ENCODE data around the gene NT5E.
A peak's percentile ranks its signal among the peaks of the same experiment; 100 is the strongest.
"Not testable (repeated sequence)": the region's sequence is repeated elsewhere in the genome, so short reads cannot be mapped to it uniquely, and the experiment has no call there.

Gene NT5E

GRCh38 chr6:85493389-85493788, 43.5 kb downstream of the NT5E start:
- DNase-seq (ENCODE audit: low read depth) = no peak

GRCh38 chr6:85494547-85495536, 45.0 kb downstream of the NT5E start:
- DNase-seq (ENCODE audit: low read depth) = no peak

GRCh38 chr6:85496009-85496579, 46.2 kb downstream of the NT5E start:
- no peak for DNase-seq (ENCODE audit: low read depth)

GRCh38 chr6:85496856-85497255, 47.0 kb downstream of the NT5E start:
- no peak for DNase-seq (ENCODE audit: low read depth)

- DNase-seq (ENCODE audit: low read depth) = peak; percentile 8
Measured at GRCh38 chr6:85498596-85499258, 48.8 kb downstream of the NT5E start.

GRCh38 chr6:85506441-85507093, 56.7 kb downstream of the NT5E start:
- no peak for DNase-seq (ENCODE audit: low read depth)

GRCh38 chr6:85516168-85516567, 66.3 kb downstream of the NT5E start:
- no peak for DNase-seq (ENCODE audit: low read depth)

GRCh38 chr6:85524281-85524680, 74.4 kb downstream of the NT5E start:
- not testable (repeated sequence) for DNase-seq (ENCODE audit: low read depth)

GRCh38 chr6:85537055-85537494, 87.2 kb downstream of the NT5E start:
- peak; percentile 2 for DNase-seq (ENCODE audit: low read depth)

GRCh38 chr6:85544776-85545175, 94.9 kb downstream of the NT5E start:
- no peak for DNase-seq (ENCODE audit: low read depth)

Measured in fibroblast of gingiva (primary cell).